DMS53 treated with DMSO at 0.1 percent for 48 hours (cell line): ENCODE measurements around the gene BLACAT1.

Source experiments
- DNase-seq: peaks from one replicate; lab custom pipeline; 2025; ENCODE audit not compliant: unreplicated experiment; lab: John Stamatoyannopoulos, UW

BLACAT1 gene

GRCh38 chr1:205455581-205456382 lies at the start of gene BLACAT1:
TSS of gene BLACAT1 (minus strand) at chr1:205456045.
- DNase-seq, result no peak

- DNase-seq, result no peak
Observed at GRCh38 chr1:205505076-205505729, 49.4 kb upstream of the BLACAT1 start.

GRCh38 chr1:205504311-205505075 lies 48.6 kb upstream of the BLACAT1 start, which contains the start of gene CDK18:
TSS of gene CDK18 (plus strand) at chr1:205504669. CDS start at chr1:205523168, 18,499 bp downstream.
- peak; percentile 66 for DNase-seq

GRCh38 chr1:205502992-205503391 lies 47.1 kb upstream of the BLACAT1 start:
- DNase-seq, result no peak

GRCh38 chr1:205502111-205502810 lies 46.4 kb upstream of the BLACAT1 start:
- DNase-seq, result no peak

GRCh38 chr1:205500240-205501233 lies 44.7 kb upstream of the BLACAT1 start:
- no peak for DNase-seq

GRCh38 chr1:205499789-205500188 lies 43.9 kb upstream of the BLACAT1 start:
- DNase-seq, result no peak

GRCh38 chr1:205497351-205497750 lies 41.5 kb upstream of the BLACAT1 start:
- DNase-seq, result peak; percentile 26

GRCh38 chr1:205496661-205497060 lies 40.8 kb upstream of the BLACAT1 start:
- no peak for DNase-seq

GRCh38 chr1:205495237-205495823 lies 39.5 kb upstream of the BLACAT1 start:
- DNase-seq, result no peak

GRCh38 chr1:205494115-205494514 lies 38.3 kb upstream of the BLACAT1 start:
- DNase-seq, result no peak

- no peak for DNase-seq
Observed at GRCh38 chr1:205493241-205494085, 37.6 kb upstream of the BLACAT1 start.

GRCh38 chr1:205492774-205493173 lies 36.9 kb upstream of the BLACAT1 start:
- no peak for DNase-seq

- no peak for DNase-seq
Observed at GRCh38 chr1:205492201-205492667, 36.4 kb upstream of the BLACAT1 start.

- no peak for DNase-seq
Observed at GRCh38 chr1:205491794-205492193, 35.9 kb upstream of the BLACAT1 start.

- DNase-seq, result peak; percentile 80
Observed at GRCh38 chr1:205488074-205488723, 32.4 kb upstream of the BLACAT1 start.

- no peak for DNase-seq
Observed at GRCh38 chr1:205486258-205486657, 30.4 kb upstream of the BLACAT1 start.
